H9 (cell line): ENCODE data around the gene SLC28A3. TPM values are rescaled to one million over a fixed set of nuclear protein-coding genes. Genes with fewer than 3 reads are reported as not detected.

Source experiments
- DNase-seq: peaks from one replicate; pipeline ENCODE4 v3.0.0-alpha.2; 2017
- H2AFZ ChIP-seq: one replicate; pipeline ENCODE4 v1.6.1; 2013; ENCODE audit warnings: mild to moderate bottlenecking, low read length, control low read depth, moderate library complexity
- H2AK5ac ChIP-seq: 2 replicates; pipeline ENCODE4 v1.6.1; 2013; ENCODE audit warnings: low read length, control low read depth, mixed read lengths; ENCODE audit not compliant: insufficient read length
- H2BK120ac ChIP-seq: one replicate; pipeline ENCODE4 v1.6.1; 2013; ENCODE audit warnings: low read depth, mild to moderate bottlenecking, low read length, control low read depth, inconsistent platforms; ENCODE audit not compliant: poor library complexity, severe bottlenecking
- H2BK12ac ChIP-seq: 2 replicates; pipeline ENCODE4 v1.6.1; 2013; ENCODE audit warnings: low read length, control low read depth, mixed read lengths, low read depth; ENCODE audit not compliant: insufficient read length
- H2BK15ac ChIP-seq: 2 replicates; pipeline ENCODE4 v1.6.1; 2013; ENCODE audit warnings: low read depth, low read length, control low read depth
- H2BK20ac ChIP-seq: one replicate; pipeline ENCODE4 v1.6.1; 2013; ENCODE audit warnings: low read depth, mild to moderate bottlenecking, low read length, control low read depth, inconsistent platforms; ENCODE audit not compliant: poor library complexity, severe bottlenecking
- H2BK5ac ChIP-seq: 2 replicates; pipeline ENCODE4 v1.6.1; 2013; ENCODE audit warnings: low read length, control low read depth, mixed read lengths; ENCODE audit not compliant: insufficient read length
- H3K14ac ChIP-seq: 2 replicates; pipeline ENCODE4 v1.6.1; 2013; ENCODE audit warnings: low read length, control low read depth; ENCODE audit not compliant: insufficient read depth
- H3K18ac ChIP-seq: 2 replicates; pipeline ENCODE4 v1.6.1; 2013; ENCODE audit warnings: low read depth, mild to moderate bottlenecking, mixed read lengths, low read length, control low read depth; ENCODE audit not compliant: insufficient read length
- H3K23ac ChIP-seq: 2 replicates; pipeline ENCODE4 v1.6.1; 2013; ENCODE audit warnings: low read length, control low read depth, mixed read lengths, low read depth; ENCODE audit not compliant: insufficient read length
- H3K23me2 ChIP-seq: 2 replicates; pipeline ENCODE4 v1.6.1; 2013; ENCODE audit warnings: low read depth, mild to moderate bottlenecking, mixed read lengths, low read length, control low read depth; ENCODE audit not compliant: insufficient read length, poor library complexity, severe bottlenecking
- H3K27ac ChIP-seq: 2 replicates; pipeline ENCODE4 v1.5.1; 2013; ENCODE audit warnings: low read length, control low read depth, mixed read lengths, low read depth; ENCODE audit not compliant: insufficient read length
- H3K27me3 ChIP-seq: 2 replicates; pipeline ENCODE4 v1.6.1; 2013; ENCODE audit warnings: low read length, control low read depth, inconsistent platforms; ENCODE audit not compliant: insufficient read depth
- H3K4ac ChIP-seq: 2 replicates; pipeline ENCODE4 v1.6.1; 2013; ENCODE audit warnings: low read depth, mild to moderate bottlenecking, control low read depth, inconsistent platforms, low read length, moderate library complexity
- H3K4me1 ChIP-seq: 2 replicates; pipeline ENCODE4 v1.6.1; 2013; ENCODE audit warnings: low read length, control low read depth, inconsistent platforms; ENCODE audit not compliant: insufficient read depth
- H3K4me2 ChIP-seq: 2 replicates; pipeline ENCODE4 v1.6.1; 2013; ENCODE audit warnings: low read length, control low read depth, mixed read lengths; ENCODE audit not compliant: insufficient read length, insufficient read depth
- H3K56ac ChIP-seq: 2 replicates; pipeline ENCODE4 v1.6.1; 2013; ENCODE audit warnings: low read depth, mild to moderate bottlenecking, mixed read lengths, low read length, control low read depth; ENCODE audit not compliant: insufficient read length
- H3K79me1 ChIP-seq: 2 replicates; pipeline ENCODE4 v1.6.1; 2013; ENCODE audit warnings: low read depth, mild to moderate bottlenecking, moderate library complexity, low read length, control low read depth, inconsistent platforms; ENCODE audit not compliant: insufficient read depth, poor library complexity, severe bottlenecking
- H3K79me2 ChIP-seq: 2 replicates; pipeline ENCODE4 v1.6.1; 2013; ENCODE audit warnings: low read length, control low read depth, inconsistent platforms; ENCODE audit not compliant: insufficient read depth
- H3K9ac ChIP-seq: 2 replicates; pipeline ENCODE4 v1.6.1; 2013; ENCODE audit warnings: low read length, control low read depth, mixed read lengths; ENCODE audit not compliant: insufficient read length; ENCODE audit errors: extremely low read depth
- H3K9me3 ChIP-seq: one replicate; pipeline ENCODE4 v1.6.1; 2013; ENCODE audit warnings: low read depth, low read length, inconsistent platforms; ENCODE audit not compliant: control insufficient read depth
- H3T11ph ChIP-seq: one replicate; pipeline ENCODE4 v1.6.1; 2013; ENCODE audit warnings: mild to moderate bottlenecking, low read length, control low read depth, inconsistent platforms
- H4K20me1 ChIP-seq: one replicate; pipeline ENCODE4 v1.6.1; 2013; ENCODE audit not compliant: control insufficient read depth, insufficient read length, insufficient read depth
- H4K5ac ChIP-seq: 2 replicates; pipeline ENCODE4 v1.6.1; 2013; ENCODE audit warnings: low read depth, mild to moderate bottlenecking, mixed read lengths, low read length, control low read depth; ENCODE audit not compliant: insufficient read length
- H4K8ac ChIP-seq: replicated peaks from 2 replicates; pipeline ENCODE4 v1.6.1; 2013; ENCODE audit warnings: low read length, control low read depth, mixed read lengths, low read depth; ENCODE audit not compliant: insufficient read length
- H4K91ac ChIP-seq: 2 replicates; pipeline ENCODE4 v1.6.1; 2013; ENCODE audit warnings: low read depth, mild to moderate bottlenecking, moderate library complexity, mixed read lengths, low read length, control low read depth; ENCODE audit not compliant: insufficient read length
- H3K27ac Mint-ChIP-seq, 3 experiments: 2 replicates in 2 of 3; 3 replicates in 1 of 3; pipeline ENCODE4 v1.8.0; 2020 to 2021; ENCODE audit warnings: mixed read lengths in 3 of 3, mild to moderate bottlenecking in 1 of 3, moderate library complexity in 1 of 3
- H3K27me3 Mint-ChIP-seq: 2 replicates; pipeline ENCODE4 v1.8.0; 2021; ENCODE audit warnings: low read depth, mild to moderate bottlenecking, moderate library complexity, mixed read lengths
- H3K36me3 Mint-ChIP-seq, 3 experiments: 2 replicates in 2 of 3; 3 replicates in 1 of 3; pipeline ENCODE4 v1.8.0; 2020 to 2021; ENCODE audit warnings: low read depth in 3 of 3, mixed read lengths in 3 of 3; ENCODE audit not compliant: insufficient read depth in 1 of 3
- H3K4me1 Mint-ChIP-seq, 2 experiments: 2 replicates each; pipeline ENCODE4 v1.8.0; 2020; ENCODE audit warnings: mixed read lengths in 2 of 2
- H3K4me3 Mint-ChIP-seq, 2 experiments: 2 replicates in 1 of 2; 3 replicates in 1 of 2; pipeline ENCODE4 v1.8.0; 2020 to 2021; ENCODE audit warnings: mild to moderate bottlenecking in 2 of 2, mixed read lengths in 2 of 2, moderate library complexity in 1 of 2
- H3K9me3 Mint-ChIP-seq, 2 experiments: 2 replicates in 1 of 2; 3 replicates in 1 of 2; pipeline ENCODE4 v1.8.0; 2020; ENCODE audit warnings: mild to moderate bottlenecking in 2 of 2, mixed read lengths in 2 of 2, moderate library complexity in 1 of 2
- WGBS: extraction: QIAGEN DNeasy Blood & Tissue Kit; methylation state at CpG from one replicate; pipeline ENCODE4 v1.1.7; 2013; ENCODE audit warnings: missing lambda C conversion rate, low lambda C conversion rate, mixed read lengths; ENCODE audit not compliant: insufficient read length; ENCODE audit errors: extremely low coverage; 5-methylcytosine and 5-hydroxymethylcytosine counted together
- total RNA-seq: library from RNA; stranded (reverse); gene quantifications from 2 replicates; pipeline ENCODE4 v1.2.1, GENCODE V29; 2021
- TF ChIP-seq, protein P1 (sequence below): fragments of 200-600 bp; sonication (generic); conservative IDR thresholded peaks from 3 replicates; pipeline ENCODE4 v1.8.0; 2021; ENCODE audit warnings: antibody characterized with exemption, mild to moderate bottlenecking

SLC28A3 gene
- total RNA-seq, 1 experiment from 2014 or later, result not detected

GRCh38 chr9:84386753-84387152 is 46.2 kb upstream of the SLC28A3 start:
- no peaks in the 10 kb centered on the region for H3K23me2 ChIP-seq

More at GRCh38 chr9:84386753-84387152, 46.2 kb upstream of the SLC28A3 start:
- no peak overlapping the region for H2AFZ ChIP-seq
- no peaks in the 10 kb centered on the region for H3K9me3 ChIP-seq
- no peak overlapping the region for H2BK5ac ChIP-seq
- H3K27ac ChIP-seq, result no peak overlapping the region
- H2BK120ac ChIP-seq, result no peak overlapping the region
- no peaks in the 10 kb centered on the region for H3K79me2 ChIP-seq
- no peak overlapping the region for H4K8ac ChIP-seq
- H3K14ac ChIP-seq, result no peak overlapping the region
- Mint-ChIP-seq H3K36me3 (no peaks in the 10 kb centered on the region), H3K9me3 (no peaks in the 10 kb centered on the region), H3K4me3 (no peak overlapping the region), H3K27me3 (peaks cover 1% of the 10 kb centered on the region), H3K4me1 (peaks cover 9 to 18% of the 10 kb centered on the region in 2 experiments), H3K27ac (no peak overlapping the region)
- DNase-seq, result no peak
- H3K27me3 ChIP-seq, result no peaks in the 10 kb centered on the region
- no peaks in the 10 kb centered on the region for H3K79me1 ChIP-seq
- H3K9ac ChIP-seq, result no peak overlapping the region
- no peak overlapping the region for H3K18ac ChIP-seq
- no CpG with 5 or more reads among the region's 1 CpG for WGBS
- H3K56ac ChIP-seq, result no peak overlapping the region
- no peak overlapping the region for H2BK15ac ChIP-seq
- no peak overlapping the region for H3K4me2 ChIP-seq
- no peak overlapping the region for H2AK5ac ChIP-seq
- no peak overlapping the region for H3K4ac ChIP-seq
- no peaks in the 10 kb centered on the region for H4K20me1 ChIP-seq
- no peak overlapping the region for H3T11ph ChIP-seq
- H4K91ac ChIP-seq, result no peak overlapping the region
- no peak overlapping the region for H3K23ac ChIP-seq
- H3K4me1 ChIP-seq, result no peaks in the 10 kb centered on the region; the same call in 1 of the 2 replicates
- H2BK20ac ChIP-seq, result no peak overlapping the region
- TF ChIP-seq, protein P1, sequence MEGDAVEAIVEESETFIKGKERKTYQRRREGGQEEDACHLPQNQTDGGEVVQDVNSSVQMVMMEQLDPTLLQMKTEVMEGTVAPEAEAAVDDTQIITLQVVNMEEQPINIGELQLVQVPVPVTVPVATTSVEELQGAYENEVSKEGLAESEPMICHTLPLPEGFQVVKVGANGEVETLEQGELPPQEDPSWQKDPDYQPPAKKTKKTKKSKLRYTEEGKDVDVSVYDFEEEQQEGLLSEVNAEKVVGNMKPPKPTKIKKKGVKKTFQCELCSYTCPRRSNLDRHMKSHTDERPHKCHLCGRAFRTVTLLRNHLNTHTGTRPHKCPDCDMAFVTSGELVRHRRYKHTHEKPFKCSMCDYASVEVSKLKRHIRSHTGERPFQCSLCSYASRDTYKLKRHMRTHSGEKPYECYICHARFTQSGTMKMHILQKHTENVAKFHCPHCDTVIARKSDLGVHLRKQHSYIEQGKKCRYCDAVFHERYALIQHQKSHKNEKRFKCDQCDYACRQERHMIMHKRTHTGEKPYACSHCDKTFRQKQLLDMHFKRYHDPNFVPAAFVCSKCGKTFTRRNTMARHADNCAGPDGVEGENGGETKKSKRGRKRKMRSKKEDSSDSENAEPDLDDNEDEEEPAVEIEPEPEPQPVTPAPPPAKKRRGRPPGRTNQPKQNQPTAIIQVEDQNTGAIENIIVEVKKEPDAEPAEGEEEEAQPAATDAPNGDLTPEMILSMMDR, result no peak
- H4K5ac ChIP-seq, result no peak overlapping the region
- no peak overlapping the region for H2BK12ac ChIP-seq
